GM23338 (cell line): ENCODE results near the gene GALNT9. TPM values are rescaled to one million over a fixed set of nuclear protein-coding genes. Genes with fewer than 3 reads are reported as not detected.

Experiments
- ATAC-seq: fragments of 200-7000 bp; cut with Tn5 transposase; 3 replicates; pipeline ENCODE4 v1.9.1; 2020
- DNase-seq: peaks from one replicate; pipeline ENCODE4 v3.0.0-alpha.2; 2015; ENCODE audit warnings: low spot score
- H2AFZ ChIP-seq: fragments of 200-600 bp; sonication (generic); 2 replicates; pipeline ENCODE4 v1.8.0; 2016; ENCODE audit warnings: antibody characterized with exemption, mild to moderate bottlenecking, moderate library complexity
- H3F3A ChIP-seq: fragments of 200-600 bp; sonication (generic); replicated peaks from 2 replicates; pipeline ENCODE4 v1.8.0; 2017; ENCODE audit warnings: antibody characterized with exemption, mixed run types, low read depth
- H3K27ac ChIP-seq: fragments of 200-600 bp; sonication (generic); 2 replicates; pipeline ENCODE4 v1.6.1; 2016; ENCODE audit warnings: low read depth
- H3K27me3 ChIP-seq: fragments of 200-600 bp; sonication (generic); 2 replicates; pipeline ENCODE4 v1.8.0; 2016; ENCODE audit warnings: mild to moderate bottlenecking, mixed run types, moderate library complexity; ENCODE audit not compliant: insufficient read depth
- H3K36me3 ChIP-seq: fragments of 200-600 bp; sonication (generic); 2 replicates; pipeline ENCODE4 v1.8.0; 2016; ENCODE audit warnings: mild to moderate bottlenecking; ENCODE audit not compliant: insufficient read depth
- H3K4me1 ChIP-seq: fragments of 200-600 bp; sonication (generic); 2 replicates; pipeline ENCODE4 v1.8.0; 2016; ENCODE audit warnings: mild to moderate bottlenecking, moderate library complexity; ENCODE audit not compliant: insufficient read depth
- H3K4me2 ChIP-seq: fragments of 200-600 bp; sonication (generic); 2 replicates; pipeline ENCODE4 v1.7.1; 2017; ENCODE audit warnings: mixed run types
- H3K4me3 ChIP-seq: fragments of 200-600 bp; sonication (generic); 2 replicates; pipeline ENCODE4 v1.6.1; 2016; ENCODE audit warnings: mixed run types
- H3K79me2 ChIP-seq: fragments of 200-600 bp; sonication (generic); replicated peaks from 2 replicates; pipeline ENCODE4 v1.8.0; 2017; ENCODE audit warnings: mild to moderate bottlenecking; ENCODE audit not compliant: insufficient read depth
- H3K9me2 ChIP-seq: fragments of 200-600 bp; sonication (generic); 2 replicates; pipeline ENCODE4 v1.8.0; 2017; ENCODE audit not compliant: insufficient read depth
- H4K20me1 ChIP-seq: fragments of 200-600 bp; sonication (generic); replicated peaks from 2 replicates; pipeline ENCODE4 v1.8.0; 2017; ENCODE audit warnings: mild to moderate bottlenecking; ENCODE audit not compliant: insufficient read depth
- H3K27ac Mint-ChIP-seq: 2 replicates; pipeline ENCODE4 v1.8.0; 2020; ENCODE audit warnings: inconsistent platforms, mild to moderate bottlenecking, moderate library complexity, mixed read lengths
- H3K27me3 Mint-ChIP-seq: 3 replicates; pipeline ENCODE4 v1.8.0; 2022; ENCODE audit warnings: low read depth, mild to moderate bottlenecking, moderate library complexity, mixed read lengths, inconsistent platforms; ENCODE audit not compliant: insufficient read depth, poor library complexity
- H3K36me3 Mint-ChIP-seq: 3 replicates; pipeline ENCODE4 v1.8.0; 2021; ENCODE audit warnings: low read depth, mild to moderate bottlenecking, inconsistent platforms, moderate library complexity, mixed read lengths
- H3K4me1 Mint-ChIP-seq: 3 replicates; pipeline ENCODE4 v1.8.0; 2020; ENCODE audit warnings: mild to moderate bottlenecking, inconsistent platforms, mixed read lengths
- H3K4me3 Mint-ChIP-seq: 3 replicates; pipeline ENCODE4 v1.8.0; 2021; ENCODE audit warnings: moderate library complexity, mild to moderate bottlenecking, inconsistent platforms, mixed read lengths
- H3K9me3 Mint-ChIP-seq: 3 replicates; pipeline ENCODE4 v1.8.0; 2020; ENCODE audit warnings: moderate library complexity, mild to moderate bottlenecking, inconsistent platforms, mixed read lengths
- CREB1 ChIP-seq: fragments of 250-450 bp; sonication (Bioruptor Pico); IDR thresholded peaks from 2 replicates; pipeline ENCODE4 v1.5.0; 2020; ENCODE audit warnings: low read depth, mild to moderate bottlenecking, moderate library complexity
- EZH2 ChIP-seq: fragments of 200-600 bp; sonication (generic); IDR thresholded peaks from one replicate; pipeline ENCODE4 v1.8.0; 2017; ENCODE audit warnings: antibody characterized with exemption, mild to moderate bottlenecking, low read depth; ENCODE audit not compliant: unreplicated experiment
- EZH2phosphoT487 ChIP-seq: fragments of 200-600 bp; sonication (generic); IDR thresholded peaks from one replicate; pipeline ENCODE4 v1.8.1; 2018; ENCODE audit warnings: antibody characterized with exemption; ENCODE audit not compliant: unreplicated experiment
- NANOG ChIP-seq: IDR thresholded peaks from 2 replicates; pipeline ENCODE4 v1.6.1; 2016; ENCODE audit warnings: antibody characterized with exemption, borderline replicate concordance
- POLR2AphosphoS5 ChIP-seq: IDR thresholded peaks from 2 replicates; pipeline ENCODE4 v1.6.1; 2016; ENCODE audit warnings: antibody characterized with exemption, low read depth
- STAT1 ChIP-seq: IDR thresholded peaks from one replicate; pipeline ENCODE4 v1.6.1; 2016; ENCODE audit warnings: antibody characterized with exemption; ENCODE audit not compliant: unreplicated experiment
- ZNF114 ChIP-seq: fragments of 250-450 bp; sonication (Bioruptor Pico); IDR thresholded peaks from 2 replicates; pipeline ENCODE4 v1.5.0; 2020; ENCODE audit warnings: mild to moderate bottlenecking, moderate library complexity
- ZNF331 ChIP-seq: fragments of 250-450 bp; sonication (Bioruptor Pico); IDR thresholded peaks from 2 replicates; pipeline ENCODE4 v1.5.0; 2020; ENCODE audit warnings: low read depth, mild to moderate bottlenecking, moderate library complexity
- polyA plus RNA-seq: library from polyadenylated mRNA; unstranded; fragments of >200 nt; fragmentation: Nextera tagmentation; extraction: Ambion mirVana; gene quantifications from 2 replicates; pipeline ENCODE4 v1.2.1, GENCODE V29; 2016
- total RNA-seq: library from RNA; depleted of rRNA; stranded (reverse); fragments of >200 nt; shearing (Covaris generic); gene quantifications from 2 replicates; pipeline ENCODE4 v1.2.3, GENCODE V29; 2014
- TF ChIP-seq, protein P1 (sequence below): fragments of 250-450 bp; sonication (Bioruptor Pico); IDR thresholded peaks from 2 replicates; pipeline ENCODE4 v1.5.0; 2020; ENCODE audit warnings: mild to moderate bottlenecking, moderate library complexity
- TF ChIP-seq, protein P2 (sequence below), 2 experiments: fragments of 200-600 bp in 1 of 2; sonication (generic) in 1 of 2; conservative IDR thresholded peaks; 2 replicates each; pipeline versions ENCODE4 v1.5.1 to v1.6.1; 2016 to 2017; ENCODE audit warnings: antibody characterized with exemption in 2 of 2, low read depth in 2 of 2, mild to moderate bottlenecking in 2 of 2, moderate library complexity in 1 of 2

GALNT9 gene
- total and polyA plus RNA-seq, 2 experiments from 2014 or later: 0.81 to 2.5 TPM

DNA sequence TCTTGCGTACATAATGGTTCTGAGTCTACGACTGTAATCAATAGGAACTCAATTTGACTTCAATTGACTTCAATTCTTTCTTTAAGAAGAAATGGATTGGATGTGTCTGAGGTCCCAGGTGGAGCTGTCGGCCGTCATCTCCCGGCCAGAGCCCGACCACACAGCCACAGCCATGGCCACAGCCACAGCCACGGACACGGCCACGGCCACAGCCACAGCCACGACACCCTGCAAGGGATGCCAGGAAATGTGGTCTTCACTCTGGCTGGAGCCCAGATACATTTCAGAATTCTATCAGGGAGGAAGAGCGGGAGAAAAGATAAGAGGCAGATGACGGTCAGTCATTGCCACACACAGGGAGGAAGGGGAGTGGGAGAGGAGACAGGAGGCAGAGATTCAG is 58.9 kb downstream of the GALNT9 start:
- no peak overlapping the region for H3K4me3 ChIP-seq
- Mint-ChIP-seq H3K36me3 (no peaks in the 10 kb centered on the region; the same call in 2 of the 3 replicates), H3K4me3 (no peak overlapping the region), H3K27me3 (peaks cover 13% of the 10 kb centered on the region), H3K9me3 (no peaks in the 10 kb centered on the region), H3K27ac (no peak overlapping the region), H3K4me1 (peaks cover 18% of the 10 kb centered on the region)
- H3K79me2 ChIP-seq: no peaks in the 10 kb centered on the region
- H3F3A ChIP-seq: no peaks in the 10 kb centered on the region
- no peak overlapping the region for H2AFZ ChIP-seq
- no peaks in the 10 kb centered on the region; the same call in 1 of the 2 replicates for H4K20me1 ChIP-seq
- no peak for TF ChIP-seq CREB1 (CRISPR knock-in tag)
- TF ChIP-seq ZNF114 (CRISPR knock-in tag): no peak
- no peak for TF ChIP-seq NANOG
- no peak overlapping the region for H3K4me2 ChIP-seq
- H3K4me1 ChIP-seq: no peaks in the 10 kb centered on the region
- no peaks in the 10 kb centered on the region for H3K27me3 ChIP-seq
- no peaks in the 10 kb centered on the region for H3K9me2 ChIP-seq
- DNase-seq: no peak
- no peak overlapping the region for H3K27ac ChIP-seq
- H3K36me3 ChIP-seq: no peaks in the 10 kb centered on the region
- ATAC-seq: no peak

DNA sequence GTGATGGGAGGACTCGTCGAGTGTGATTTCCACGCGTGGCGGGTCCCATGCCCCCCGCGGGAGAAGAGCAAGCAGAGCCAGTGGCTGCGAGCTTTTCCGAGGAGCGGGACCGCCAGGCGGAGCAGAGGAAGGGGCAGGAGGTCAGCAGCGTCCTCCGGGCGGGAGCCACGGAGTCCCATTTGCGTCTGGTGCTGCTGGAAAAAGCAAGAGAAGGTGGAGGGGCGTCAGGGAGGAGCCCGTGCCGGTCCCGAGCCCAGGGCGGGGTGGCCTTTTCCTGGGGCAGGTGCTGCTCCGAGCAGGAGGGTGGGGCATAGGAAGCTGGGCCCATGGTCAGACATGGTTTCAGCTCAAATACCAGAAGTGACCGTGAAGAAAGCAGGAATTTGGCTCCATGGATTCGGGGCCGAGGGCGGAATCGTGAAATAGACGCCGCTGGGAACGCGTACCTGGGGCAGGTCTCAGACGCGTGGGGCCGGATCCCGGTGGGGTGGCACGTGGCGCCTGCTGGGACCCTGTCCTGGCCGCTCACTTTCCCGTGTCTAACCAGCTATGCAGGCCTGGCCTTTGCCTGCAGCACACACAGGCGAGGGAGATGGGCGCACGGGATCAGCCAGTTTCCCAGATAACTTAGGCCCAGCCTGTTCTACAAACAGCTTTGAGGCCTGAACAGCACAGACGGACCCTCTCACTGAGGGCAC is 60.0 kb downstream of the GALNT9 start:
- Histone ChIP-seq H3K9me2 (no peaks in the 10 kb centered on the region), H3K36me3 (no peaks in the 10 kb centered on the region), H3K79me2 (no peaks in the 10 kb centered on the region), H3K27ac (no peak overlapping the region), H3F3A (no peaks in the 10 kb centered on the region), H3K4me1 (no peaks in the 10 kb centered on the region), H3K27me3 (no peaks in the 10 kb centered on the region), H4K20me1 (no peaks in the 10 kb centered on the region; the same call in 1 of the 2 replicates), H3K4me2 (no peak overlapping the region), H3K4me3 (no peak overlapping the region), H2AFZ (no peak overlapping the region)
- H3K4me3 Mint-ChIP-seq: no peak overlapping the region
- no peaks in the 10 kb centered on the region for H3K9me3 Mint-ChIP-seq
- DNase-seq (no peak), ATAC-seq (no peak)
- peaks cover 11% of the 10 kb centered on the region for H3K27me3 Mint-ChIP-seq
- H3K27ac Mint-ChIP-seq: no peak overlapping the region
- no peaks in the 10 kb centered on the region; the same call in 2 of the 3 replicates for H3K36me3 Mint-ChIP-seq
- peaks cover 7% of the 10 kb centered on the region for H3K4me1 Mint-ChIP-seq
- TF ChIP-seq, protein P1, sequence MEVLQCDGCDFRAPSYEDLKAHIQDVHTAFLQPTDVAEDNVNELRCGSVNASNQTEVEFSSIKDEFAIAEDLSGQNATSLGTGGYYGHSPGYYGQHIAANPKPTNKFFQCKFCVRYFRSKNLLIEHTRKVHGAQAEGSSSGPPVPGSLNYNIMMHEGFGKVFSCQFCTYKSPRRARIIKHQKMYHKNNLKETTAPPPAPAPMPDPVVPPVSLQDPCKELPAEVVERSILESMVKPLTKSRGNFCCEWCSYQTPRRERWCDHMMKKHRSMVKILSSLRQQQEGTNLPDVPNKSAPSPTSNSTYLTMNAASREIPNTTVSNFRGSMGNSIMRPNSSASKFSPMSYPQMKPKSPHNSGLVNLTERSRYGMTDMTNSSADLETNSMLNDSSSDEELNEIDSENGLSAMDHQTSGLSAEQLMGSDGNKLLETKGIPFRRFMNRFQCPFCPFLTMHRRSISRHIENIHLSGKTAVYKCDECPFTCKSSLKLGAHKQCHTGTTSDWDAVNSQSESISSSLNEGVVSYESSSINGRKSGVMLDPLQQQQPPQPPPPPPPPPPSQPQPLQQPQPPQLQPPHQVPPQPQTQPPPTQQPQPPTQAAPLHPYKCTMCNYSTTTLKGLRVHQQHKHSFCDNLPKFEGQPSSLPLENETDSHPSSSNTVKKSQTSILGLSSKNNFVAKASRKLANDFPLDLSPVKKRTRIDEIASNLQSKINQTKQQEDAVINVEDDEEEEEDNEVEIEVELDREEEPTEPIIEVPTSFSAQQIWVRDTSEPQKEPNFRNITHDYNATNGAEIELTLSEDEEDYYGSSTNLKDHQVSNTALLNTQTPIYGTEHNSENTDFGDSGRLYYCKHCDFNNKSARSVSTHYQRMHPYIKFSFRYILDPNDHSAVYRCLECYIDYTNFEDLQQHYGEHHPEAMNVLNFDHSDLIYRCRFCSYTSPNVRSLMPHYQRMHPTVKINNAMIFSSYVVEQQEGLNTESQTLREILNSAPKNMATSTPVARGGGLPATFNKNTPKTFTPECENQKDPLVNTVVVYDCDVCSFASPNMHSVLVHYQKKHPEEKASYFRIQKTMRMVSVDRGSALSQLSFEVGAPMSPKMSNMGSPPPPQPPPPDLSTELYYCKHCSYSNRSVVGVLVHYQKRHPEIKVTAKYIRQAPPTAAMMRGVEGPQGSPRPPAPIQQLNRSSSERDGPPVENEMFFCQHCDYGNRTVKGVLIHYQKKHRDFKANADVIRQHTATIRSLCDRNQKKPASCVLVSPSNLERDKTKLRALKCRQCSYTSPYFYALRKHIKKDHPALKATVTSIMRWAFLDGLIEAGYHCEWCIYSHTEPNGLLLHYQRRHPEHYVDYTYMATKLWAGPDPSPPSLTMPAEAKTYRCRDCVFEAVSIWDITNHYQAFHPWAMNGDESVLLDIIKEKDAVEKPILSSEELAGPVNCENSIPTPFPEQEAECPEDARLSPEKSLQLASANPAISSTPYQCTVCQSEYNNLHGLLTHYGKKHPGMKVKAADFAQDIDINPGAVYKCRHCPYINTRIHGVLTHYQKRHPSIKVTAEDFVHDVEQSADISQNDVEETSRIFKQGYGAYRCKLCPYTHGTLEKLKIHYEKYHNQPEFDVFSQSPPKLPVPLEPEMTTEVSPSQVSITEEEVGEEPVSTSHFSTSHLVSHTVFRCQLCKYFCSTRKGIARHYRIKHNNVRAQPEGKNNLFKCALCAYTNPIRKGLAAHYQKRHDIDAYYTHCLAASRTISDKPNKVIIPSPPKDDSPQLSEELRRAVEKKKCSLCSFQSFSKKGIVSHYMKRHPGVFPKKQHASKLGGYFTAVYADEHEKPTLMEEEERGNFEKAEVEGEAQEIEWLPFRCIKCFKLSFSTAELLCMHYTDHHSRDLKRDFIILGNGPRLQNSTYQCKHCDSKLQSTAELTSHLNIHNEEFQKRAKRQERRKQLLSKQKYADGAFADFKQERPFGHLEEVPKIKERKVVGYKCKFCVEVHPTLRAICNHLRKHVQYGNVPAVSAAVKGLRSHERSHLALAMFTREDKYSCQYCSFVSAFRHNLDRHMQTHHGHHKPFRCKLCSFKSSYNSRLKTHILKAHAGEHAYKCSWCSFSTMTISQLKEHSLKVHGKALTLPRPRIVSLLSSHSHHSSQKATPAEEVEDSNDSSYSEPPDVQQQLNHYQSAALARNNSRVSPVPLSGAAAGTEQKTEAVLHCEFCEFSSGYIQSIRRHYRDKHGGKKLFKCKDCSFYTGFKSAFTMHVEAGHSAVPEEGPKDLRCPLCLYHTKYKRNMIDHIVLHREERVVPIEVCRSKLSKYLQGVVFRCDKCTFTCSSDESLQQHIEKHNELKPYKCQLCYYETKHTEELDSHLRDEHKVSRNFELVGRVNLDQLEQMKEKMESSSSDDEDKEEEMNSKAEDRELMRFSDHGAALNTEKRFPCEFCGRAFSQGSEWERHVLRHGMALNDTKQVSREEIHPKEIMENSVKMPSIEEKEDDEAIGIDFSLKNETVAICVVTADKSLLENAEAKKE: no peak
- TF ChIP-seq STAT1 (no peak), CREB1 (CRISPR knock-in tag) (no peak), NANOG (no peak), ZNF114 (CRISPR knock-in tag) (no peak), EZH2phosphoT487 (no peak), ZNF331 (CRISPR knock-in tag) (no peak), POLR2AphosphoS5 (no peak), EZH2 (no peak)
- TF ChIP-seq, protein P2, sequence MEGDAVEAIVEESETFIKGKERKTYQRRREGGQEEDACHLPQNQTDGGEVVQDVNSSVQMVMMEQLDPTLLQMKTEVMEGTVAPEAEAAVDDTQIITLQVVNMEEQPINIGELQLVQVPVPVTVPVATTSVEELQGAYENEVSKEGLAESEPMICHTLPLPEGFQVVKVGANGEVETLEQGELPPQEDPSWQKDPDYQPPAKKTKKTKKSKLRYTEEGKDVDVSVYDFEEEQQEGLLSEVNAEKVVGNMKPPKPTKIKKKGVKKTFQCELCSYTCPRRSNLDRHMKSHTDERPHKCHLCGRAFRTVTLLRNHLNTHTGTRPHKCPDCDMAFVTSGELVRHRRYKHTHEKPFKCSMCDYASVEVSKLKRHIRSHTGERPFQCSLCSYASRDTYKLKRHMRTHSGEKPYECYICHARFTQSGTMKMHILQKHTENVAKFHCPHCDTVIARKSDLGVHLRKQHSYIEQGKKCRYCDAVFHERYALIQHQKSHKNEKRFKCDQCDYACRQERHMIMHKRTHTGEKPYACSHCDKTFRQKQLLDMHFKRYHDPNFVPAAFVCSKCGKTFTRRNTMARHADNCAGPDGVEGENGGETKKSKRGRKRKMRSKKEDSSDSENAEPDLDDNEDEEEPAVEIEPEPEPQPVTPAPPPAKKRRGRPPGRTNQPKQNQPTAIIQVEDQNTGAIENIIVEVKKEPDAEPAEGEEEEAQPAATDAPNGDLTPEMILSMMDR (conservative IDR thresholded peaks at IDR 0.05; ENCODE audit: low read depth in 2 of 2): no peak
